Mucosa of descending colon (tissue), 3 donors: ENCODE results near the gene SLC25A39. TPM values are rescaled to one million over a fixed set of nuclear protein-coding genes. Genes with fewer than 3 reads are reported as not detected.

Experiments used
- ATAC-seq: fragments of 200-7000 bp; cut with Tn5 transposase; one replicate; pipeline ENCODE4 v1.9.1; 2020; ENCODE audit warnings: mild to moderate bottlenecking, moderate library complexity
- DNase-seq, 3 donors: peaks; one replicate each; pipeline ENCODE4 v3.0.0-alpha.2; 2020
- H3K36me3 ChIP-seq: fragments of 200-600 bp; one replicate; pipeline ENCODE4 v1.8.0; 2021; ENCODE audit warnings: low read depth, mild to moderate bottlenecking
- H3K4me1 ChIP-seq: fragments of 200-600 bp; one replicate; pipeline ENCODE4 v1.8.0; 2021; ENCODE audit warnings: low read depth, mild to moderate bottlenecking
- H3K4me3 ChIP-seq: fragments of 200-600 bp; one replicate; pipeline ENCODE4 v1.8.0; 2021; ENCODE audit warnings: mild to moderate bottlenecking
- H3K9me3 ChIP-seq: fragments of 200-600 bp; one replicate; pipeline ENCODE4 v1.8.0; 2021; ENCODE audit warnings: mild to moderate bottlenecking
- intact Hi-C, 2 donors: fragments of 100-400 bp; cut with DNase I in 1 of 2; cut with micrococcal nuclease in 1 of 2; formaldehyde crosslinking; loops; one replicate each; pipeline versions ENCODE4 v1.11.0 to v1.11.1; 2022; cut with DNase I, micrococcal nuclease
- total RNA-seq, 3 donors: library from RNA; stranded (reverse); fragmentation: NEBNext Ultra II Directional in 2 of 3; extraction: Animal tissue kit (Norgen Biotek cat#: 25700) in 2 of 3; gene quantifications; one replicate each; pipeline versions ENCODE4 v1.2.1 to v1.2.4, GENCODE V29; 2021 to 2023
- TF ChIP-seq, protein P1 (sequence below): fragments of 200-600 bp; IDR thresholded peaks from one replicate; pipeline ENCODE4 v1.8.0; 2022; ENCODE audit warnings: antibody characterized with exemption, mild to moderate bottlenecking
- donor health status: DM: no; HTN: no; CAD: no; lungs with moderate emphysema.
- donor health status: DM: no; HTN: no; CAD: no.
- donor health status: DM: no; HTN: yes; CAD: no.

Gene SLC25A39
- total RNA-seq, 3 donors from 2014 or later, result 91.8 to 142 (median 133) TPM

DNA sequence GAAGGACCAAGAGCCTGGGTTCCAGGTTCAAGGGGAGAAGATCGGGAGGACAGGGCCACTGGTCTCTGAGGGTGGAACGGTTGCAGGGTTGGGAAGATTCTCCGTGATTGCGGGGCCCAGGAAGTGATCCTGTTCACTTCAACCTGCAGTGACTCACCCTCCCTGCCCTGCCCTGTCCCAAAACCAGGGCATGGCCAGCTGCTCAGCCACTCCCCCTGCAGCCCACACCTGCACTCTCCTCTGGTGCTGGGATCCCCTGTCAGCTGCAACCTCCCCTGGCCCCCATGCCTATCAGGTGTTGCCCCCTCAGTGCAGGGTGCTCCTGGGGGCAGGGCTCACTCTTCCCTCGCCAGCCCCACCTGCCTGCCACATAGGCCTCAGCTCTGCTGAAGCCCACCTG, 15.2 kb downstream of the SLC25A39 start:
- DNase-seq, result no peak
- intact Hi-C loops, result no loop called here

DNA sequence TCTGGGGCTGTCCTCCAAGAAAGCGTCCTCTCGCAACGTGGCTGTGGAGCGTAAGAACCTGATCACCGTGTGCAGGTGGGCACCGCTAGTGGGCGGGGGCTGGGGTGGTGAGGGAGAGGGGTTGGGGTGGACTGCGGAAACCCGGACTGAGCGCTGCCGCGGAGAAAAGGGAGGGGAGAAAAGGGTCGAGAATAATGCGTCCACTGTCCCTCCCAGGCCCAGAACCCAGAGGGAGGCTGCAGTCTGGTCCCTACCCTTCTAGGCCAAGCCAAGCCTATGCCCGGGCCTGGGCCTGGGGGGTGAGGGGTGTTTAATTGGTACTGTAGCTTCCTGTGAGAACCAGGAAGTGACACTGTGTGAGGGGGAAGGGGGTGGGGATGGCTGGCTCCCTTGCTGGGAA, 15.8 kb downstream of the SLC25A39 start:
- TF ChIP-seq, protein P1, sequence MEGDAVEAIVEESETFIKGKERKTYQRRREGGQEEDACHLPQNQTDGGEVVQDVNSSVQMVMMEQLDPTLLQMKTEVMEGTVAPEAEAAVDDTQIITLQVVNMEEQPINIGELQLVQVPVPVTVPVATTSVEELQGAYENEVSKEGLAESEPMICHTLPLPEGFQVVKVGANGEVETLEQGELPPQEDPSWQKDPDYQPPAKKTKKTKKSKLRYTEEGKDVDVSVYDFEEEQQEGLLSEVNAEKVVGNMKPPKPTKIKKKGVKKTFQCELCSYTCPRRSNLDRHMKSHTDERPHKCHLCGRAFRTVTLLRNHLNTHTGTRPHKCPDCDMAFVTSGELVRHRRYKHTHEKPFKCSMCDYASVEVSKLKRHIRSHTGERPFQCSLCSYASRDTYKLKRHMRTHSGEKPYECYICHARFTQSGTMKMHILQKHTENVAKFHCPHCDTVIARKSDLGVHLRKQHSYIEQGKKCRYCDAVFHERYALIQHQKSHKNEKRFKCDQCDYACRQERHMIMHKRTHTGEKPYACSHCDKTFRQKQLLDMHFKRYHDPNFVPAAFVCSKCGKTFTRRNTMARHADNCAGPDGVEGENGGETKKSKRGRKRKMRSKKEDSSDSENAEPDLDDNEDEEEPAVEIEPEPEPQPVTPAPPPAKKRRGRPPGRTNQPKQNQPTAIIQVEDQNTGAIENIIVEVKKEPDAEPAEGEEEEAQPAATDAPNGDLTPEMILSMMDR, result no peak
- peak; percentile 17 for ATAC-seq
- intact Hi-C loops, result no loop called here

More for the DNA sequence above, 15.2 kb downstream of the SLC25A39 start:
- Histone ChIP-seq H3K4me3 (no peak overlapping the region), H3K9me3 (no peaks in the 10 kb centered on the region), H3K4me1 (peaks cover 11% of the 10 kb centered on the region), H3K36me3 (no peaks in the 10 kb centered on the region)
- TF ChIP-seq, protein P1, result no peak
- peak; percentile 46 for ATAC-seq

DNA sequence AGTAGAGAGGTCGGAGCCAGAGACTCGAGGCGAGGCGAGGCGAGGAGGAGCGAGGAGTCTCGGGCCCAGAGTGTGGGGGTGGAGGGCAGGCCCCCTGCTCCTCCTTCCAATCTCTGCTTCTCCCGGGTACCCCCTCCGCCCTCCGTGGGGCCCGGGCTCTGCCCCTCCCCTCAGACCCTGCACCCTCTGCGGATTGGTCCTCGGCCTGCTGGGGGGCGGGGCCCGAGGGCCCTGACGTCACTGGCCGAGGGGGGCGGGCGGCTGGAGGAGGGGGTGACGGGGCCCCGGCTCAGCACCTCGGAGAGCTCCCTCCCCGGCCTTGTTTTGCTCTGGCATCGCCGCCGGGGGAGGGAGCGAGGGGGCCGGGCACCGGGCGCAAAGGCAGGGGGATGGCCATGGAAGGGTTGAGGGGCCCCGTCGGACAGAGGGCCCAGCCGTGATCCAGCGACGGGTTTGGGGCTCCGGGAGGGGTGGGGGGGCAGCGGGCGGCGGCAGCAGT, 16.3 kb downstream of the SLC25A39 start, which contains the start of gene RUNDC3A:
Gene RUNDC3A (plus strand): TSS at position 282 of the 499 bp plus-strand sequence. CDS start 232 bp downstream, outside the sequence.
- intact Hi-C loops, result no loop called here
- DNase-seq, result peak; percentile 79 to 86 (median 84)

More for the DNA sequence above, 15.8 kb downstream of the SLC25A39 start:
- no peak for DNase-seq
- peaks cover 11% of the 10 kb centered on the region for H3K4me1 ChIP-seq
- H3K36me3 ChIP-seq, result no peaks in the 10 kb centered on the region
- no peaks in the 10 kb centered on the region for H3K9me3 ChIP-seq
- H3K4me3 ChIP-seq, result no peak overlapping the region

DNA sequence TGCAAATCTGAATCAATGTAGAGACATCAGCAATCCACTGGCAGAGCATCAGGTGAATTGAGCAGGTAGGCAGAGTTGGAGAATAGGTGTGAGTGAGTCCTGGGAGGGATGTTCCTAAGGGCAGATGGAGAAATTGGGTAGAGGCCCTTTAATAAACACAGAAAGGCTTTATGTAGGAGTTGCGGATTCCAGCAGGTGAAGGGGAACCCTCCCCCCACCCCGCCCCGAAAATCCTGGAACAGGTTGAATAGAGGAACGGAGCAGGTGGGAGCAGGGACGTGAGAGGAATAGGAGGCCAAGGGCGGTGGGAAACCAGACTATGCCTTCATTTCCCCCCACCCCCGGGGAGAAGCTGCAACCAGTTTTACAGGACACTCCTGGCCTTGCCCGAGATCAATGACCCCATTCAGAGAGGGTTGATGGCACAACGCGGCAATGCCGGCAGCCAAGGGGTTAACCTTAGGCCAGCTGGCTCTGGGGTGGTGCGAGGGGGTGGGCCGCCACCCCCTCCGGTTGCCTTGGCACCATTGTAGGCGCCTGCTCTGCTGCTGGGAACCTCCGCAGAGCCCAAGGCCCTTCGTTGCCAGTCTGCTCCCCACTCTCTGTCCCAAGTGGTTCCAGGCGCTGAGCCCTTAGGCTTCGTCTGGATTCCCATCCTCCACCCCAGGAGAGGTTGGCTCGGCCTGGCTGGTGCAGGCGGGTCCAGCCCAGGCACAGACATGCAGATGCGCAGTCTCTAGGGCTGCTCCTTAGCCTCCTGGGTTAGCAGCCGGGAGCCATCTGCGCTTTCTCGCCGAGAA, 17.0 kb downstream of the SLC25A39 start:
- H3K4me1 ChIP-seq, result peaks cover 11% of the 10 kb centered on the region

More for the DNA sequence above, 16.3 kb downstream of the SLC25A39 start, which contains the start of gene RUNDC3A:
- ATAC-seq, result peak; percentile 92
- peaks cover 11% of the 10 kb centered on the region for H3K4me1 ChIP-seq
- TF ChIP-seq, protein P1, result no peak
- H3K4me3 ChIP-seq, result no peak within 1 kb of the TSS
- no peaks in the 10 kb centered on the region for H3K9me3 ChIP-seq
- H3K36me3 ChIP-seq, result no peaks in the 10 kb centered on the region

DNA sequence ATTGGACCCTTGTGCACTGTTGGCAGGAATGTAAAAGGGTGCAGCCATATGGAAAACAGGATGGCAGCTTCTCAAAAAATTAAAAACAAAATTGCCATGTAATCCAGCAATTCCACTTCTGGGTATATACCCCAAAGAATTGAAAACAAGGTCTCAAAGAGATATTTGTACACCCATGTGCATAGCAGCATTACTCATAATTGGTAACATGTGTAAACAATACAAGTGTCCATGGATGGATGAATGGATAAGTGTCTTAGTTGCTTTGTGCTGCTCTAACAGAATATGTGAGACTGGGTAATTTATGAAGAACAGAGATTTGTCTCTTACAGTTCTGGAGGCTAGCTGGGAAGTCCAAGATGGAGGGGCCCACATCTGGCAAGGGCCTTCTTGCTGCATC, 20.0 kb downstream of the SLC25A39 start:
- H3K4me3 ChIP-seq, result no peak overlapping the region
- TF ChIP-seq, protein P1, result no peak
- intact Hi-C loops, result no loop called here
- ATAC-seq, result no peak
- peaks cover 11% of the 10 kb centered on the region for H3K4me1 ChIP-seq
- no peaks in the 10 kb centered on the region for H3K36me3 ChIP-seq
- no peaks in the 10 kb centered on the region for H3K9me3 ChIP-seq
- DNase-seq, result no peak

More for the DNA sequence above, 17.0 kb downstream of the SLC25A39 start:
- Histone ChIP-seq H3K36me3 (no peaks in the 10 kb centered on the region), H3K9me3 (no peaks in the 10 kb centered on the region), H3K4me3 (no peak overlapping the region)
- ATAC-seq (peak; percentile 59), DNase-seq (peak in 1 of 3 donors; percentile 48)
- TF ChIP-seq, protein P1, result no peak
- intact Hi-C loops, result no loop called here
